Measurements from ENCODE around the gene FPR3. TPM values are rescaled to one million over a fixed set of nuclear protein-coding genes. Genes with fewer than 3 reads are reported as not detected.

The FPR3 gene
- total RNA-seq, 1 experiment from 2014 or later = not detected

DNA sequence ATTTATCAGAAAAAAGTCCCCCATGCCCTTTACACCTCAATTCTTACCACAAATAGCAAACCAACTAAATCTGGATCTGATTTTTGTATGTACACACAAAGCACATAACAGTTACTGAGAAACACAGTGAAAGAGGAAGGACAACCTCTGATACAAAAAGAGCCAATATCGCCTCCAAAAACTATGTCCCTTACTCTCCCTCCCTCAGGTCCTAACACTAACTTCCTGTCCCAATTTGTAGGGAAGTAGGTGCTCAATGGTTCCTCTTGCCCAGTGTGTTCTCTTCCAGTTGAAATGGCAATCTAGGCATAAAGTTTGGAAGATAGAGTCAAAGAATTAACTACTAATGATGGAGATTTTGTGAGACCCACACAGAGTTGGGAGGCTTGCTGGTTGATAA, 15.8 kb upstream of the FPR3 start:
- Mint-ChIP-seq H3K27ac (ENCODE audit: unreplicated experiment) (no peak overlapping the region), H3K4me1 (ENCODE audit: low read depth, unreplicated experiment) (no peaks in the 10 kb centered on the region), H3K9me3 (ENCODE audit: low read depth, unreplicated experiment) (peaks cover 2% of the 10 kb centered on the region), H3K27me3 (ENCODE audit: unreplicated experiment) (peaks cover 22% of the 10 kb centered on the region), H3K4me3 (ENCODE audit: low read depth, unreplicated experiment) (no peak overlapping the region), H3K36me3 (ENCODE audit: insufficient read depth, unreplicated experiment) (no peaks in the 10 kb centered on the region)
- no peak for DNase-seq
- intact Hi-C loops (cut with micrococcal nuclease; ENCODE audit: unreplicated experiment) = no loop called here
- TF ChIP-seq, protein P1, sequence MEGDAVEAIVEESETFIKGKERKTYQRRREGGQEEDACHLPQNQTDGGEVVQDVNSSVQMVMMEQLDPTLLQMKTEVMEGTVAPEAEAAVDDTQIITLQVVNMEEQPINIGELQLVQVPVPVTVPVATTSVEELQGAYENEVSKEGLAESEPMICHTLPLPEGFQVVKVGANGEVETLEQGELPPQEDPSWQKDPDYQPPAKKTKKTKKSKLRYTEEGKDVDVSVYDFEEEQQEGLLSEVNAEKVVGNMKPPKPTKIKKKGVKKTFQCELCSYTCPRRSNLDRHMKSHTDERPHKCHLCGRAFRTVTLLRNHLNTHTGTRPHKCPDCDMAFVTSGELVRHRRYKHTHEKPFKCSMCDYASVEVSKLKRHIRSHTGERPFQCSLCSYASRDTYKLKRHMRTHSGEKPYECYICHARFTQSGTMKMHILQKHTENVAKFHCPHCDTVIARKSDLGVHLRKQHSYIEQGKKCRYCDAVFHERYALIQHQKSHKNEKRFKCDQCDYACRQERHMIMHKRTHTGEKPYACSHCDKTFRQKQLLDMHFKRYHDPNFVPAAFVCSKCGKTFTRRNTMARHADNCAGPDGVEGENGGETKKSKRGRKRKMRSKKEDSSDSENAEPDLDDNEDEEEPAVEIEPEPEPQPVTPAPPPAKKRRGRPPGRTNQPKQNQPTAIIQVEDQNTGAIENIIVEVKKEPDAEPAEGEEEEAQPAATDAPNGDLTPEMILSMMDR (IDR thresholded peaks at IDR 0.05; ENCODE audit: unreplicated experiment) = no peak
- CTCF ChIA-PET = interaction anchor here (1.7 kb wide), 1 partner anchor 75 kb away, joined by 7 read pairs; no protein-coding TSS in a partner anchor
- BruUV-seq (replicated peaks) = no TSS peak

DNA sequence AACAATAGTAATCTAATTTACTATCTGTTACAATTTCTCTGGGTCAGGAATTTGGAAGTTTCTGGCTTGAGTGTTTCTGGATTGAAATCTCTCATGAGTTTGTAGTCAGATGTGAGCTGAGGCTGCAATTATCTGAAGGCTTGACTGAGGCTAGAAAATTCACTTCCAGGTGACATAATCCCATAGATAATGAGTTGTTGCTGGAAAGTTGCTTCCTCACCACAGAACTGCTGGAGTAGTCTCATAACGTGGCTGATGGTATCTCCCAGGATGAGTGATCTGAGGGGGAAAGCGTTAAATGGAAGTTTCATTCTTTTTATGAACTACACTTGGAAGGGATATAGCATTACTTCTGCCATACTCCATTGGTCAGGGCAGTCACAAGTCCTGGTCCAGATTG, 15.3 kb upstream of the FPR3 start:
- DNase-seq = no peak
- Mint-ChIP-seq H3K27me3 (ENCODE audit: unreplicated experiment) (peaks cover 17% of the 10 kb centered on the region), H3K4me1 (ENCODE audit: low read depth, unreplicated experiment) (no peaks in the 10 kb centered on the region), H3K27ac (ENCODE audit: unreplicated experiment) (no peak overlapping the region), H3K9me3 (ENCODE audit: low read depth, unreplicated experiment) (peaks cover 2% of the 10 kb centered on the region), H3K36me3 (ENCODE audit: insufficient read depth, unreplicated experiment) (no peaks in the 10 kb centered on the region), H3K4me3 (ENCODE audit: low read depth, unreplicated experiment) (no peak overlapping the region)
- intact Hi-C loops (cut with micrococcal nuclease; ENCODE audit: unreplicated experiment) = no loop called here
- CTCF ChIA-PET = no interaction called here
- TF ChIP-seq, protein P1 (IDR thresholded peaks at IDR 0.05; ENCODE audit: unreplicated experiment) = no peak
- BruUV-seq (replicated peaks) = no TSS peak

DNA sequence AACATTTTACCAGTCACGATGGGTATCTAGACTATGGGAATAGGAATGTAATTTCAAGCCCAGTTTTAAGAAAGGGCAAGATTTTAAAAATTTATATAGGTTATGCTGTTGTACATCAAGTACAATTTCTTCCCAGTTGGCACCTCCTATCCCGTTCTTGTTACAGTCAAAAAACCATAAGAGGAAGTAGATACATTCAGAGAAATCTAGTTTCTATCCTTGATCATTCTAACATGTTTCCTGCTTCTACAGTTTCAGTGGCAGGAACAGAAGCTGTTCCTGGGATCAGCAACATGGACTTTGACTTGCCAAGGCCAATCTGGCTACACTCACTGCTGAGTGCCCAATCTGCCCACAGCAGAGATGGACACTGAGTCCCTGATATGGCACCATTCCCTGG, 14.7 kb upstream of the FPR3 start:
- Mint-ChIP-seq H3K9me3 (ENCODE audit: low read depth, unreplicated experiment) (peaks cover 2% of the 10 kb centered on the region), H3K27me3 (ENCODE audit: unreplicated experiment) (peaks cover 11% of the 10 kb centered on the region), H3K36me3 (ENCODE audit: insufficient read depth, unreplicated experiment) (no peaks in the 10 kb centered on the region), H3K27ac (ENCODE audit: unreplicated experiment) (no peak overlapping the region), H3K4me3 (ENCODE audit: low read depth, unreplicated experiment) (no peak overlapping the region), H3K4me1 (ENCODE audit: low read depth, unreplicated experiment) (no peaks in the 10 kb centered on the region)
- TF ChIP-seq, protein P1 (IDR thresholded peaks at IDR 0.05; ENCODE audit: unreplicated experiment) = no peak
- CTCF ChIA-PET = interaction anchor here (0.6 kb wide), 1 partner anchor 8 kb away, joined by 3 read pairs; no protein-coding TSS in a partner anchor
- intact Hi-C loops (cut with micrococcal nuclease; ENCODE audit: unreplicated experiment) = no loop called here
- DNase-seq = no peak
- BruUV-seq (replicated peaks) = no TSS peak

DNA sequence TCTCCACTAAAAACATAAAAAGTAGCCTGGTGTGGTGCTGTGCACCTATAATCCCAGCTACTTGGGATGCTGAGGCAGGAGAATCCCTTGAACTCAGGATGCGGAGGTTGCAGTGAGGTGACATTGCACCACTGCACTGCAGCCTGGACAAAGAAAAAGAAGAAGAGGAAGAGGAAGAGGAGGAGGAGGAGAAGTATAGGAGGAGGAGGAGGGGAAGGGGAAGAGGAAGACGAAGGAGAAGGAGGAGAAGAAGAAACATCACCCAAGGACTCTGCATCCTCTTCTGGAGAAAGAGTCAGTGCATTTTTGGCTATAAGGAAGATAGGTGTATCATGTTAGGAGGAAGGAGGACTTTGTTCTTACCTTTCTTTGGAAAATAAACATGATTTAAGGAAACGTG, 13.0 kb upstream of the FPR3 start:
- DNase-seq = no peak
- intact Hi-C loops (cut with micrococcal nuclease; ENCODE audit: unreplicated experiment) = loop anchor here (2.0 kb wide), 1 partner anchor 121 kb away; no protein-coding TSS in a partner anchor
- CTCF ChIA-PET = no interaction called here
- BruUV-seq (replicated peaks) = no TSS peak
- Mint-ChIP-seq H3K36me3 (ENCODE audit: insufficient read depth, unreplicated experiment) (no peaks in the 10 kb centered on the region), H3K27me3 (ENCODE audit: unreplicated experiment) (no peaks in the 10 kb centered on the region), H3K9me3 (ENCODE audit: low read depth, unreplicated experiment) (peaks cover 2% of the 10 kb centered on the region), H3K27ac (ENCODE audit: unreplicated experiment) (no peak overlapping the region), H3K4me3 (ENCODE audit: low read depth, unreplicated experiment) (no peak overlapping the region), H3K4me1 (ENCODE audit: low read depth, unreplicated experiment) (no peaks in the 10 kb centered on the region)
- TF ChIP-seq, protein P1 (IDR thresholded peaks at IDR 0.05; ENCODE audit: unreplicated experiment) = no peak

Measured in Calu3 (cell line).